ENCODE data around the gene CASP4. TPM values are rescaled to one million over a fixed set of nuclear protein-coding genes. Genes with fewer than 3 reads are reported as not detected.
A peak's percentile ranks its signal among the peaks of the same experiment; 100 is the strongest.
"Not testable (repeated sequence)": the region's sequence is repeated elsewhere in the genome, so short reads cannot be mapped to it uniquely, and the experiment has no call there.

CASP4 gene
- total and polyA plus RNA-seq, 9 donors: 21.3 to 47.6 (median 26.1) TPM

DNA sequence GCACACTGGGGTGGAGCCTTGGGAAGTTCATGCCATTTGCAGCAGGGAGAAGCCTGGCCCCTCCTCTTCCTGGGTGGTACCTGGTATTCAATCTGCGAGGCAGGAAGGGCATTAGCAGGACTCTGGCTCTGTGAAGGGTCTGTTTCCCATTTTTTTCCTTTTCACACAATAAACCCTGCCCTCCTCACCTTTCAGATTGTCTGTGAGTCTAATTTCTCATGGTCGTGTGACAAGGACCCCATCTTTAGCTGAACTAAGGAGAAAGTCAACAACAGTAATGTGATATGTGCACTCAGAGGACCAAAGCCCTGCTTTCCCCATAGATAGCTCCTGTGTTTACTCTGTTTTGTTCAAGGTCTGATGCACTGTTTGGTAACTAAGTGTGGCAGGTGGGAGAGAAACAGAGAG, 26.6 kb upstream of the CASP4 start:
- no CpG with 5 or more reads among the region's 2 CpGs for WGBS (ENCODE audit: insufficient coverage)
- no peaks in the 10 kb centered on the region for H3K27me3 ChIP-seq (ENCODE audit: control insufficient read depth, insufficient read depth, low read length)

GRCh38 chr11:104992781-104993180, 24.4 kb upstream of the CASP4 start:
- no peak for DNase-seq
- H3K36me3 ChIP-seq (ENCODE audit: control insufficient read depth, insufficient read depth, low read length): no peaks in the 10 kb centered on the region
- no peaks in the 10 kb centered on the region for H3K27me3 ChIP-seq (ENCODE audit: control insufficient read depth, insufficient read depth, low read length)
- H3K4me1 ChIP-seq (ENCODE audit: control insufficient read depth, insufficient read depth, low read length): no peaks in the 10 kb centered on the region
- no CpG with 5 or more reads among the region's 1 CpG for WGBS (ENCODE audit: insufficient coverage)
- no peaks in the 10 kb centered on the region for H3K9me3 ChIP-seq (replicated peaks; ENCODE audit: control insufficient read depth, low read depth, low read length)
- no peak overlapping the region for H3K27ac ChIP-seq (ENCODE audit: low read length)
- no peak overlapping the region for H3K4me3 ChIP-seq (ENCODE audit: low read length)

More for the DNA sequence above, 26.6 kb upstream of the CASP4 start:
- Histone ChIP-seq H3K27ac (ENCODE audit: low read length) (no peak overlapping the region), H3K4me1 (ENCODE audit: control insufficient read depth, insufficient read depth, low read length) (no peaks in the 10 kb centered on the region), H3K9me3 (replicated peaks; ENCODE audit: control insufficient read depth, low read depth, low read length) (no peaks in the 10 kb centered on the region), H3K36me3 (ENCODE audit: control insufficient read depth, insufficient read depth, low read length) (no peaks in the 10 kb centered on the region), H3K4me3 (ENCODE audit: low read length) (no peak overlapping the region)
- DNase-seq: no peak

GRCh38 chr11:104991994-104992393, 23.6 kb upstream of the CASP4 start:
- Histone ChIP-seq H3K27me3 (ENCODE audit: control insufficient read depth, insufficient read depth, low read length) (no peaks in the 10 kb centered on the region), H3K36me3 (ENCODE audit: control insufficient read depth, insufficient read depth, low read length) (no peaks in the 10 kb centered on the region), H3K4me1 (ENCODE audit: control insufficient read depth, insufficient read depth, low read length) (no peaks in the 10 kb centered on the region), H3K4me3 (ENCODE audit: low read length) (no peak overlapping the region), H3K27ac (ENCODE audit: low read length) (no peak overlapping the region), H3K9me3 (replicated peaks; ENCODE audit: control insufficient read depth, low read depth, low read length) (no peaks in the 10 kb centered on the region)
- WGBS (ENCODE audit: insufficient coverage): 79% methylated on average over 4 of the region's 4 CpGs
- no peak for DNase-seq

DNA sequence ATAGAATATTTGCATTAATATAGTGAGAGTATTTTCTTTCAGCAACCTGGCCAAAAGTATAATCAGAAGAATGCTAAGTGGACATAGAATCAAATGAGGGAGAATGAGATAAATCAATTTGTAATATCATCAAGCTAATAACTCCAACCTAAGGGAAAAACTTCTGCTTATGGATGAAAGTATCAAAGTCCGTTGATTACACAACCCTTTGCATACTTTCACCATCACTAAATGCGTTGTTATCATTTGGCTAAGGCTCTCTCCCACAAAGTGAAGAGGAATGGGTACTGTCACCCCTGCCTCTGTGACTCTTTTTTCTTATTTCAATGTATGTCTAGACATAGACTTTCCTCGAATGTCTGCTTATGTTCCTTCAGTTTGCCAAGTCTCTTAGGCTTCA, 16.4 kb upstream of the CASP4 start:
- no CpG with 5 or more reads among the region's 3 CpGs for whole genome bisulfite sequencing (ENCODE audit: insufficient coverage)
- no peak for DNase-seq
- H3K4me1 ChIP-seq (ENCODE audit: control insufficient read depth, insufficient read depth, low read length): no peaks in the 10 kb centered on the region
- no peaks in the 10 kb centered on the region for H3K9me3 ChIP-seq (replicated peaks; ENCODE audit: control insufficient read depth, low read depth, low read length)
- no peaks in the 10 kb centered on the region for H3K27me3 ChIP-seq (ENCODE audit: control insufficient read depth, insufficient read depth, low read length)
- H3K36me3 ChIP-seq (ENCODE audit: control insufficient read depth, insufficient read depth, low read length): no peaks in the 10 kb centered on the region
- no peak overlapping the region for H3K4me3 ChIP-seq (ENCODE audit: low read length)
- no peak overlapping the region for H3K27ac ChIP-seq (ENCODE audit: low read length)

DNA sequence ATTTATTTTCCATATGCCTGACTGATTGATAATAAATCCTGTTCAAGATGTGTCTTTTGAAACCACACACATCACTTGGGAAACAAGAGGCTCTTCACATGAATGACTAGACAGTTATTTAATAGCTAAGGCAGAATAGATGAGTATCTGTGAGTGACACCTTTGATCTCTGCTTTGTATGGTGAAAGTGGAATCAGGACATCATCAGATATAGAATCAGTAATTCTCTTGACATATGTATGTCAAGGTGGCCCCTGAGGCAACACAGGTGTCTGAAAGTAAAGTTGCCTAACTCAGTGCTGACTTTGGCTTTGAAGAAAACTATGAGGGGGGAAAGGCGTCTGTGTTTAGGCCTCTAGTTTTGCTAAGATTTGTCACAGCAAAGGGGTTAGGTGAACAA, 11.5 kb upstream of the CASP4 start:
- WGBS (ENCODE audit: insufficient coverage): 80% methylated on average over 1 of the region's 1 CpG
- Histone ChIP-seq H3K9me3 (replicated peaks; ENCODE audit: control insufficient read depth, low read depth, low read length) (no peaks in the 10 kb centered on the region), H3K4me1 (ENCODE audit: control insufficient read depth, insufficient read depth, low read length) (no peaks in the 10 kb centered on the region), H3K27me3 (ENCODE audit: control insufficient read depth, insufficient read depth, low read length) (no peaks in the 10 kb centered on the region), H3K27ac (ENCODE audit: low read length) (no peak overlapping the region), H3K4me3 (ENCODE audit: low read length) (no peak overlapping the region), H3K36me3 (ENCODE audit: control insufficient read depth, insufficient read depth, low read length) (no peaks in the 10 kb centered on the region)
- no peak for DNase-seq

DNA sequence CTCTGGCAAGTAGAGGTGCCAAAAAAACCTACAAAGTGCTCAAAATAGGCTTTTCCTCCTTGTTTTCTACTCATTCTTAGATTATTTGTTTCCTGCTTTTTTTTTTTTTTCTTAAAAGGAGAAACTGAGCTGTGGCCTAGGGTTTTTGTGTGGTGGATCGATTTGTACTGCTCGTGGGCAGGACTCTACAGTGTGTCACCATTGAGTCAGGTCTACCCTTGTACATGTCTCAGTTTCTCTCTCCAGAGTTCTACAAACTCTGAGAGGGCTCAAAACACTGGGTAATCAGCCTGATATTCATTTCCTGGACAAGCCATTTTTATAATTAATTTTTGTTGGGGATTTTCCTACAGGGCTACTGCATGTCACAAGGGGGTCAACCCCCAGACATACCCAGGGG, 5.2 kb upstream of the CASP4 start:
- no peaks in the 10 kb centered on the region for H3K9me3 ChIP-seq (replicated peaks; ENCODE audit: control insufficient read depth, low read depth, low read length)
- no peaks in the 10 kb centered on the region for H3K27me3 ChIP-seq (ENCODE audit: control insufficient read depth, insufficient read depth, low read length)
- H3K4me3 ChIP-seq (ENCODE audit: low read length): no peak overlapping the region
- H3K36me3 ChIP-seq (ENCODE audit: control insufficient read depth, insufficient read depth, low read length): no peaks in the 10 kb centered on the region
- no CpG with 5 or more reads among the region's 2 CpGs for WGBS (ENCODE audit: insufficient coverage)
- H3K27ac ChIP-seq (ENCODE audit: low read length): no peak overlapping the region
- peaks cover 4% of the 10 kb centered on the region for H3K4me1 ChIP-seq (ENCODE audit: control insufficient read depth, insufficient read depth, low read length)
- DNase-seq: no peak

- 98% methylated on average over 5 of the region's 8 CpGs for WGBS (ENCODE audit: insufficient coverage)
- H3K36me3 ChIP-seq (ENCODE audit: control insufficient read depth, insufficient read depth, low read length); H3K9me3 ChIP-seq (replicated peaks; ENCODE audit: control insufficient read depth, low read depth, low read length); H3K4me3 ChIP-seq (ENCODE audit: low read length); DNase-seq; H3K4me1 ChIP-seq (ENCODE audit: control insufficient read depth, insufficient read depth, low read length); H3K27ac ChIP-seq (ENCODE audit: low read length); H3K27me3 ChIP-seq (ENCODE audit: control insufficient read depth, insufficient read depth, low read length): not testable (repeated sequence)
Observed at GRCh38 chr11:104972924-104973323, 4.5 kb upstream of the CASP4 start.

GRCh38 chr11:104970756-104971155, 2.4 kb upstream of the CASP4 start:
- no peaks in the 10 kb centered on the region for H3K36me3 ChIP-seq (ENCODE audit: control insufficient read depth, insufficient read depth, low read length)
- no peak overlapping the region for H3K4me3 ChIP-seq (ENCODE audit: low read length)
- DNase-seq: no peak
- H3K27ac ChIP-seq (ENCODE audit: low read length): no peak overlapping the region
- no peaks in the 10 kb centered on the region for H3K9me3 ChIP-seq (replicated peaks; ENCODE audit: control insufficient read depth, low read depth, low read length)
- H3K27me3 ChIP-seq (ENCODE audit: control insufficient read depth, insufficient read depth, low read length): no peaks in the 10 kb centered on the region
- peaks cover 4% of the 10 kb centered on the region for H3K4me1 ChIP-seq (ENCODE audit: control insufficient read depth, insufficient read depth, low read length)

GRCh38 chr11:104968856-104969776, 742 bp upstream of the CASP4 start:
- 28% methylated on average over 9 of the region's 16 CpGs for WGBS (ENCODE audit: insufficient coverage)
- no peaks in the 10 kb centered on the region for H3K9me3 ChIP-seq (replicated peaks; ENCODE audit: control insufficient read depth, low read depth, low read length)
- H3K4me3 ChIP-seq (ENCODE audit: low read length): peak overlapping the region; percentile 58
- H3K27ac ChIP-seq (ENCODE audit: low read length): peak overlapping the region; percentile 94
- H3K27me3 ChIP-seq (ENCODE audit: control insufficient read depth, insufficient read depth, low read length): no peaks in the 10 kb centered on the region
- H3K4me1 ChIP-seq (ENCODE audit: control insufficient read depth, insufficient read depth, low read length): peaks cover 4% of the 10 kb centered on the region
- no peaks in the 10 kb centered on the region for H3K36me3 ChIP-seq (ENCODE audit: control insufficient read depth, insufficient read depth, low read length)
- peak; percentile 74 for DNase-seq

DNA sequence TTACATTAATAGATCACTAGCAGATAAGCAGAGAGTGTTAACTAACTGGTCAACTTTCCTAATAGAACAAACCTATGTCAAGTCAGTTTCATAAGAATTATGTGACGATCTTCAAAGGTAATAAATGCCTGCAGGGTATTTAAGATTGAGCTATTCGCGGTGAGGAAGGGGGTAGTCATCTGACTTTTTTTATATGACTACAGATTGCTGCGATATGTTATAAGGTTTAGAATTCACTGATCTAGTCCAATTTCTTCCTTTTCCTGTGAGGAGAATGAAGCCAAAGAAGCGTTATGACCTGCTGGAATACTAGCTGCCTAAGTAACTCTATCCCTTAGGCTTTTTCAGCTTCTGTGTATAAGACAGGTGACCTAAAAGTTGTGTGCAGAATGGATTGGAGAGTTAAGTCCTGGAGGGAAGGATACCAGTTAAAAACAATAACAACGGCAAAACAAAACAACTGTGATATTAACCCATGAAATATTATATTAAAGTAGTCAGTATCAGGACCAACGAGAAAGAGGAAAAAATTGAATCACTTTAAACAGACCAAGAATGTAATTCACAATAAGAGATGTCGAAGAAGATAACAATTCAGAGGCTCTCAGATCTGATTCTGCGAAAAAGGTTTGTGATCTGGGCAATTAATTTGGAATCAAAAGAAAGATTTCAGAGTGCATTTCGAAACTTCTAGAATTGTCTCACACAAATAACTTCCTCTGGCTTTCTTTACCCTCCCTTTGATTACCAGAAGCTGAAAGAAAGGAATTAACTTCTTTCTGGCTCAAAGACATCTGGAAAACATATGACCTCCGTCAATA, 630 bp downstream of the CASP4 start:
- Histone ChIP-seq H3K36me3 (ENCODE audit: control insufficient read depth, insufficient read depth, low read length) (peaks cover 2% of the 10 kb centered on the region), H3K4me1 (ENCODE audit: control insufficient read depth, insufficient read depth, low read length) (peaks cover 4% of the 10 kb centered on the region), H3K9me3 (replicated peaks; ENCODE audit: control insufficient read depth, low read depth, low read length) (peaks cover 8% of the 10 kb centered on the region), H3K27ac (ENCODE audit: low read length) (peak overlapping the region; percentile 94), H3K4me3 (ENCODE audit: low read length) (peak overlapping the region; percentile 58), H3K27me3 (ENCODE audit: control insufficient read depth, insufficient read depth, low read length) (no peaks in the 10 kb centered on the region)
- DNase-seq: peak; percentile 55
- WGBS (ENCODE audit: insufficient coverage): no CpG with 5 or more reads among the region's 11 CpGs
